ENCODE measurements around the gene CRELD1. TPM values are rescaled to one million over a fixed set of nuclear protein-coding genes. Genes with fewer than 3 reads are reported as not detected.
A peak's percentile ranks its signal among the peaks of the same experiment; 100 is the strongest.

CRELD1 gene
- total and polyA plus RNA-seq, 2 of the 13 experiments (the other 11 are each of a cell fraction or from before 2014, with no cell fraction given): 27.1 to 61.9 TPM

- TF ChIP-seq ZNF563 (CRISPR knock-in tag; IDR thresholded peaks at IDR 0.05) (no peak), BRCA1 (CRISPR knock-in tag; IDR thresholded peaks at IDR 0.05) (no peak), ZNF724P (CRISPR knock-in tag; IDR thresholded peaks at IDR 0.05; ENCODE audit: borderline replicate concordance) (no peak), FOXK2 (IDR thresholded peaks at IDR 0.05) (peak; percentile 91), YEATS2 (CRISPR knock-in tag; IDR thresholded peaks at IDR 0.05; ENCODE audit: borderline replicate concordance) (no peak; the same call in 1 of the 2 replicates), ZSCAN31 (CRISPR knock-in tag; IDR thresholded peaks at IDR 0.05; ENCODE audit: low read depth) (peak; percentile 48; the same call in 1 of the 2 replicates), HHEX (CRISPR knock-in tag; IDR thresholded peaks at IDR 0.05) (no peak), HNRNPH1 (optimal IDR thresholded peaks at IDR 0.05; ENCODE audit: low read depth, low read length) (no peak), ZNF333 (CRISPR knock-in tag; IDR thresholded peaks at IDR 0.05; ENCODE audit: borderline replicate concordance) (no peak), KLF6 (CRISPR knock-in tag; IDR thresholded peaks at IDR 0.05) (0 out of 2 replicates have a peak, but pooled peaks have one; percentile 18), NBN (conservative IDR thresholded peaks at IDR 0.05) (no peak), BCL6 (CRISPR knock-in tag; IDR thresholded peaks at IDR 0.05) (peak; percentile 52), SALL2 (CRISPR knock-in tag; IDR thresholded peaks at IDR 0.05) (no peak), ZNF704 (CRISPR knock-in tag; IDR thresholded peaks at IDR 0.05; ENCODE audit: borderline replicate concordance) (peak; percentile 48; the same call in 1 of the 2 replicates), GTF2F1 (IDR thresholded peaks at IDR 0.05; ENCODE audit: low read length) (no peak; the same call in 1 of the 2 replicates), TGIF2 (CRISPR knock-in tag; IDR thresholded peaks at IDR 0.05) (0 out of 2 replicates have a peak, but pooled peaks have one; percentile 44), GLI4 (CRISPR knock-in tag; IDR thresholded peaks at IDR 0.05; ENCODE audit: borderline replicate concordance) (no peak), ZNF280D (CRISPR knock-in tag; IDR thresholded peaks at IDR 0.05) (0 out of 2 replicates have a peak, but pooled peaks have one; percentile 36), POLR2AphosphoS5 (IDR thresholded peaks at IDR 0.05; ENCODE audit: low read depth, low read length) (no peak; the same call in none of the 2 replicates), ZNF12 (CRISPR knock-in tag; IDR thresholded peaks at IDR 0.05) (no peak), IKZF5 (CRISPR knock-in tag; IDR thresholded peaks at IDR 0.05) (peak; percentile 69; the same call in 1 of the 2 replicates)
Measured at GRCh38 chr3:9897408-9898372, 35.9 kb upstream of the CRELD1 start (continued).
